Activated T-helper 17 cell treated with anti-CD3 and anti-CD28 coated beads, Interleukin-2, amount 50 U/mL, for 72 hours (primary cell): ENCODE measurements around the gene AKIRIN2. TPM values are rescaled to one million over a fixed set of nuclear protein-coding genes. Genes with fewer than 3 reads are reported as not detected.
"Not testable (repeated sequence)": the region's sequence is repeated elsewhere in the genome, so short reads cannot be mapped to it uniquely, and the experiment has no call there.

ENCODE experiments used
- ATAC-seq: fragments of 150-1000 bp; cut with Tn5 transposase; replicated peaks from 2 replicates; pipeline ENCODE4 v1.10.0; 2021; ENCODE audit warnings: mild to moderate bottlenecking, moderate library complexity
- H3K27ac Mint-ChIP-seq: one replicate; pipeline ENCODE4 v1.8.0; 2022; ENCODE audit warnings: mixed read lengths
- H3K27me3 Mint-ChIP-seq: one replicate; pipeline ENCODE4 v1.8.0; 2022; ENCODE audit warnings: mixed read lengths
- H3K36me3 Mint-ChIP-seq: one replicate; pipeline ENCODE4 v1.8.0; 2022; ENCODE audit warnings: low read depth, mild to moderate bottlenecking, mixed read lengths
- H3K4me1 Mint-ChIP-seq: one replicate; pipeline ENCODE4 v1.8.0; 2022; ENCODE audit warnings: mixed read lengths
- H3K4me3 Mint-ChIP-seq: one replicate; pipeline ENCODE4 v1.8.0; 2022; ENCODE audit warnings: mild to moderate bottlenecking, mixed read lengths
- H3K9me3 Mint-ChIP-seq: one replicate; pipeline ENCODE4 v1.8.0; 2022; ENCODE audit warnings: mixed read lengths
- total RNA-seq, 2 donors: library from RNA; stranded (reverse); gene quantifications; one replicate each; pipeline ENCODE4 v1.2.3, GENCODE V29; 2022

Gene AKIRIN2
- total RNA-seq, 2 donors from 2014 or later = 80.5 to 82.2 TPM

- Mint-ChIP-seq H3K4me1 (peaks cover 13% of the 10 kb centered on the region), H3K27ac (peak overlapping the region; percentile 40), H3K9me3 (no peaks in the 10 kb centered on the region), H3K36me3 (peaks cover 12% of the 10 kb centered on the region), H3K4me3 (peak overlapping the region; percentile 22), H3K27me3 (no peaks in the 10 kb centered on the region)
- peak; percentile 76 for ATAC-seq
Observed at GRCh38 chr6:87705070-87705691, 3.1 kb upstream of the AKIRIN2 start.

- peaks cover 20% of the 10 kb centered on the region for H3K4me1 Mint-ChIP-seq
- peak overlapping the region; percentile 97 for H3K4me3 Mint-ChIP-seq
- H3K9me3 Mint-ChIP-seq, ATAC-seq, H3K27me3 Mint-ChIP-seq: not testable (repeated sequence)
- peaks cover 33% of the 10 kb centered on the region for H3K36me3 Mint-ChIP-seq
- peak overlapping the region; percentile 96 for H3K27ac Mint-ChIP-seq
Observed at GRCh38 chr6:87703039-87703438, 1.0 kb upstream of the AKIRIN2 start.

GRCh38 chr6:87702589-87702945 lies 534 bp upstream of the AKIRIN2 start:
- Mint-ChIP-seq H3K4me3 (peak overlapping the region; percentile 97), H3K4me1 (peaks cover 25% of the 10 kb centered on the region), H3K9me3 (no peaks in the 10 kb centered on the region), H3K36me3 (peaks cover 38% of the 10 kb centered on the region), H3K27me3 (no peaks in the 10 kb centered on the region), H3K27ac (peak overlapping the region; percentile 96)
- ATAC-seq = no peak

- peak; percentile 0 for ATAC-seq
- peak overlapping the region; percentile 96 for H3K27ac Mint-ChIP-seq
Observed at GRCh38 chr6:87701344-87701675, 723 bp downstream of the AKIRIN2 start.

GRCh38 chr6:87700397-87701343 lies 1.4 kb downstream of the AKIRIN2 start:
- no peaks in the 10 kb centered on the region for H3K27me3 Mint-ChIP-seq
- H3K9me3 Mint-ChIP-seq = no peaks in the 10 kb centered on the region
- peak overlapping the region; percentile 97 for H3K4me3 Mint-ChIP-seq
- peak; percentile 27 for ATAC-seq
- peaks cover 26% of the 10 kb centered on the region for H3K4me1 Mint-ChIP-seq
- H3K27ac Mint-ChIP-seq = peak overlapping the region; percentile 96
- peaks cover 54% of the 10 kb centered on the region for H3K36me3 Mint-ChIP-seq

More at GRCh38 chr6:87701344-87701675, 723 bp downstream of the AKIRIN2 start:
- no peaks in the 10 kb centered on the region for H3K9me3 Mint-ChIP-seq
- H3K27me3 Mint-ChIP-seq = no peaks in the 10 kb centered on the region
- H3K4me1 Mint-ChIP-seq = peaks cover 27% of the 10 kb centered on the region
- peak overlapping the region; percentile 97 for H3K4me3 Mint-ChIP-seq
- peaks cover 47% of the 10 kb centered on the region for H3K36me3 Mint-ChIP-seq

GRCh38 chr6:87699576-87699975 lies 2.5 kb downstream of the AKIRIN2 start:
- Mint-ChIP-seq H3K9me3 (no peaks in the 10 kb centered on the region), H3K4me3 (peak overlapping the region; percentile 97), H3K27ac (peak overlapping the region; percentile 96), H3K27me3 (no peaks in the 10 kb centered on the region), H3K36me3 (peaks cover 58% of the 10 kb centered on the region), H3K4me1 (peaks cover 22% of the 10 kb centered on the region)
- no peak for ATAC-seq

- peak overlapping the region; percentile 97 for H3K4me3 Mint-ChIP-seq
- H3K36me3 Mint-ChIP-seq = peaks cover 68% of the 10 kb centered on the region
- H3K4me1 Mint-ChIP-seq = peaks cover 31% of the 10 kb centered on the region
- no peaks in the 10 kb centered on the region for H3K9me3 Mint-ChIP-seq
- peak overlapping the region; percentile 96 for H3K27ac Mint-ChIP-seq
- H3K27me3 Mint-ChIP-seq = no peaks in the 10 kb centered on the region
- ATAC-seq = peak; percentile 14
Observed at GRCh38 chr6:87698547-87699006, 3.5 kb downstream of the AKIRIN2 start.

GRCh38 chr6:87697581-87698546 lies 4.2 kb downstream of the AKIRIN2 start:
- peaks cover 75% of the 10 kb centered on the region for H3K36me3 Mint-ChIP-seq
- peaks cover 29% of the 10 kb centered on the region for H3K4me1 Mint-ChIP-seq
- H3K4me3 Mint-ChIP-seq = peak overlapping the region; percentile 97
- H3K27ac Mint-ChIP-seq = peak overlapping the region; percentile 96
- no peak for ATAC-seq
- no peaks in the 10 kb centered on the region for H3K9me3 Mint-ChIP-seq
- no peaks in the 10 kb centered on the region for H3K27me3 Mint-ChIP-seq

GRCh38 chr6:87696817-87697216 lies 5.2 kb downstream of the AKIRIN2 start:
- H3K4me3 Mint-ChIP-seq = peak overlapping the region; percentile 97
- H3K36me3 Mint-ChIP-seq = peaks cover 85% of the 10 kb centered on the region
- ATAC-seq, H3K9me3 Mint-ChIP-seq, H3K27me3 Mint-ChIP-seq, H3K27ac Mint-ChIP-seq: not testable (repeated sequence)
- H3K4me1 Mint-ChIP-seq = peaks cover 23% of the 10 kb centered on the region

- Mint-ChIP-seq H3K9me3 (no peaks in the 10 kb centered on the region), H3K27me3 (no peaks in the 10 kb centered on the region), H3K27ac (peak overlapping the region; percentile 38), H3K36me3 (peaks cover 68% of the 10 kb centered on the region), H3K4me1 (peaks cover 18% of the 10 kb centered on the region), H3K4me3 (peak overlapping the region; percentile 59)
- peak; percentile 73 for ATAC-seq
Observed at GRCh38 chr6:87692086-87692485, 9.9 kb downstream of the AKIRIN2 start.

GRCh38 chr6:87690441-87690840 lies 11.6 kb downstream of the AKIRIN2 start:
- Mint-ChIP-seq H3K36me3 (peaks cover 67% of the 10 kb centered on the region), H3K4me3 (peak overlapping the region; percentile 17), H3K27me3 (no peaks in the 10 kb centered on the region), H3K9me3 (no peaks in the 10 kb centered on the region), H3K27ac (no peak overlapping the region), H3K4me1 (peaks cover 27% of the 10 kb centered on the region)
- ATAC-seq = no peak

- ATAC-seq, H3K4me3 Mint-ChIP-seq, H3K27me3 Mint-ChIP-seq, H3K27ac Mint-ChIP-seq, H3K9me3 Mint-ChIP-seq: not testable (repeated sequence)
- H3K4me1 Mint-ChIP-seq = peaks cover 28% of the 10 kb centered on the region
- peaks cover 60% of the 10 kb centered on the region for H3K36me3 Mint-ChIP-seq
Observed at GRCh38 chr6:87687893-87688292, 14.1 kb downstream of the AKIRIN2 start.

GRCh38 chr6:87687296-87687695 lies 14.7 kb downstream of the AKIRIN2 start:
- Mint-ChIP-seq H3K4me1 (peaks cover 32% of the 10 kb centered on the region), H3K27me3 (no peaks in the 10 kb centered on the region), H3K9me3 (no peaks in the 10 kb centered on the region), H3K36me3 (peaks cover 59% of the 10 kb centered on the region), H3K4me3 (no peak overlapping the region), H3K27ac (peak overlapping the region; percentile 41)
- ATAC-seq = no peak

GRCh38 chr6:87686636-87687205 lies 15.3 kb downstream of the AKIRIN2 start:
- H3K36me3 Mint-ChIP-seq = peaks cover 59% of the 10 kb centered on the region
- not testable (repeated sequence) for H3K9me3 Mint-ChIP-seq, H3K27me3 Mint-ChIP-seq, ATAC-seq, H3K4me3 Mint-ChIP-seq
- peaks cover 34% of the 10 kb centered on the region for H3K4me1 Mint-ChIP-seq
- peak overlapping the region; percentile 41 for H3K27ac Mint-ChIP-seq
